CD14-positive monocyte (primary cell): Measurements from ENCODE around the gene SOAT1. TPM values are rescaled to one million over a fixed set of nuclear protein-coding genes. Genes with fewer than 3 reads are reported as not detected.

ENCODE experiments used
- DNase-seq, 3 donors: peaks; one replicate each; pipeline ENCODE4 v3.0.0-alpha.2; 2011 to 2022
- H2AFZ ChIP-seq: 2 replicates; pipeline ENCODE4 v1.6.0; 2012; ENCODE audit warnings: mild to moderate bottlenecking, low read depth, low read length, inconsistent platforms; ENCODE audit not compliant: insufficient read depth, poor library complexity, severe bottlenecking
- H3K27ac ChIP-seq, 2 donors: 1 replicate in 1 of 2; 2 replicates in 1 of 2; pipeline ENCODE4 v1.5.1; 2012 to 2013; ENCODE audit warnings: low read length in 2 of 2, control low read depth in 1 of 2, inconsistent platforms in 1 of 2, low read depth in 1 of 2, mild to moderate bottlenecking in 1 of 2
- H3K27me3 ChIP-seq, 2 donors: one replicate each; pipeline versions ENCODE4 v1.6.0 to v1.6.1; 2011 to 2013; ENCODE audit warnings: low read length in 2 of 2; ENCODE audit not compliant: control insufficient read depth in 2 of 2, insufficient read depth in 2 of 2
- H3K36me3 ChIP-seq, 2 donors: replicated peaks in 1 of 2; 1 replicate in 1 of 2; 2 replicates in 1 of 2; pipeline versions ENCODE4 v1.5.1 to v1.6.1; 2012 to 2013; ENCODE audit warnings: low read length in 2 of 2, control low read depth in 1 of 2, inconsistent platforms in 1 of 2, mild to moderate bottlenecking in 1 of 2; ENCODE audit not compliant: insufficient read depth in 2 of 2, control insufficient read depth in 1 of 2
- H3K4me1 ChIP-seq, 2 donors: 1 replicate in 1 of 2; 2 replicates in 1 of 2; pipeline versions ENCODE4 v1.5.1 to v1.6.1; 2012 to 2013; ENCODE audit warnings: low read length in 2 of 2, control low read depth in 1 of 2, inconsistent platforms in 1 of 2, mild to moderate bottlenecking in 1 of 2, moderate library complexity in 1 of 2; ENCODE audit not compliant: insufficient read depth in 2 of 2, control insufficient read depth in 1 of 2
- H3K4me2 ChIP-seq: replicated peaks from 2 replicates; pipeline ENCODE3; 2012; ENCODE audit warnings: low read length, moderate library complexity, mild to moderate bottlenecking; ENCODE audit not compliant: poor library complexity, severe bottlenecking; ENCODE audit errors: extremely low read depth
- H3K4me3 ChIP-seq, 3 experiments: fragments of 200-600 bp in 1 of 3; sonication (generic) in 1 of 3; replicated peaks in 1 of 3; 1 replicate in 2 of 3; 2 replicates in 1 of 3; pipeline ENCODE4 v1.5.1; 2011 to 2013; ENCODE audit warnings: low read length in 3 of 3, mild to moderate bottlenecking in 3 of 3, control low read depth in 2 of 3, low read depth in 2 of 3, inconsistent platforms in 1 of 3, moderate library complexity in 1 of 3
- H3K79me2 ChIP-seq: 2 replicates; pipeline ENCODE4 v1.6.0; 2012; ENCODE audit warnings: mild to moderate bottlenecking, control low read depth, inconsistent platforms, low read length, moderate library complexity; ENCODE audit not compliant: insufficient read depth
- H3K9ac ChIP-seq: 2 replicates; pipeline ENCODE4 v1.6.0; 2017; ENCODE audit warnings: low read length, mild to moderate bottlenecking; ENCODE audit not compliant: insufficient read depth, poor library complexity, severe bottlenecking
- H3K9me3 ChIP-seq, 2 donors: replicated peaks in 1 of 2; 1 replicate in 1 of 2; 2 replicates in 1 of 2; pipeline versions ENCODE4 v1.5.1 to v1.6.1; 2012 to 2013; ENCODE audit warnings: low read length in 2 of 2, control low read depth in 1 of 2; ENCODE audit not compliant: control insufficient read depth in 1 of 2, insufficient read depth in 1 of 2
- H4K20me1 ChIP-seq: 2 replicates; pipeline ENCODE4 v1.6.0; 2012; ENCODE audit warnings: mild to moderate bottlenecking, low read length, control low read depth, moderate library complexity; ENCODE audit not compliant: insufficient read depth
- H3K27ac Mint-ChIP-seq, 7 donors: one replicate each; pipeline ENCODE4 v1.8.0; 2020; ENCODE audit warnings: mild to moderate bottlenecking in 7 of 7, mixed read lengths in 7 of 7, moderate library complexity in 6 of 7, inconsistent platforms in 2 of 7
- H3K27me3 Mint-ChIP-seq, 3 donors: one replicate each; pipeline ENCODE4 v1.8.0; 2021 to 2022; ENCODE audit warnings: low read depth in 3 of 3, mild to moderate bottlenecking in 3 of 3, mixed read lengths in 3 of 3, moderate library complexity in 3 of 3, inconsistent platforms in 1 of 3
- H3K36me3 Mint-ChIP-seq, 2 donors: one replicate each; pipeline ENCODE4 v1.8.0; 2020; ENCODE audit warnings: mixed read lengths in 2 of 2, inconsistent platforms in 1 of 2, mild to moderate bottlenecking in 1 of 2
- H3K4me1 Mint-ChIP-seq: one replicate; pipeline ENCODE4 v1.8.0; 2020; ENCODE audit warnings: mild to moderate bottlenecking, mixed read lengths
- H3K4me3 Mint-ChIP-seq, 2 donors: one replicate each; pipeline ENCODE4 v1.8.0; 2020; ENCODE audit warnings: mild to moderate bottlenecking in 2 of 2, mixed read lengths in 2 of 2, moderate library complexity in 1 of 2
- H3K9me3 Mint-ChIP-seq, 7 donors: one replicate each; pipeline ENCODE4 v1.8.0; 2020 to 2022; ENCODE audit warnings: mixed read lengths in 7 of 7, mild to moderate bottlenecking in 6 of 7, moderate library complexity in 6 of 7, inconsistent platforms in 2 of 7
- WGBS: methylation state at CpG from one replicate; pipeline ENCODE4 v1.1.5; 2013; ENCODE audit warnings: missing lambda C conversion rate; ENCODE audit not compliant: insufficient coverage; 5-methylcytosine and 5-hydroxymethylcytosine counted together
- intact Hi-C, 2 donors: fragments of 100-400 bp; cut with micrococcal nuclease; formaldehyde crosslinking; loops; one replicate each; pipeline versions ENCODE4 v1.15.0 to v1.15.1; 2023
- polyA plus RNA-seq, 3 donors: library from polyadenylated mRNA; depleted of rRNA in 1 of 3; unstranded in 2 of 3; stranded (reverse) in 1 of 3; fragments of 300-500 nt in 2 of 3; fragments of >200 nt in 1 of 3; fragmentation: Illumina TruSeq in 2 of 3; gene quantifications; 1 replicate in 2 of 3; 2 replicates in 1 of 3; pipeline ENCODE4 v1.2.3, GENCODE V29; 2012 to 2021
- TF ChIP-seq, protein P1 (sequence below): fragments of 200-600 bp; IDR thresholded peaks from one replicate; pipeline ENCODE4 v1.8.0; 2022; ENCODE audit warnings: antibody characterized with exemption, mild to moderate bottlenecking

The SOAT1 gene
- polyA plus RNA-seq, 3 donors, result 15.8 to 158 (median 105) TPM

DNA sequence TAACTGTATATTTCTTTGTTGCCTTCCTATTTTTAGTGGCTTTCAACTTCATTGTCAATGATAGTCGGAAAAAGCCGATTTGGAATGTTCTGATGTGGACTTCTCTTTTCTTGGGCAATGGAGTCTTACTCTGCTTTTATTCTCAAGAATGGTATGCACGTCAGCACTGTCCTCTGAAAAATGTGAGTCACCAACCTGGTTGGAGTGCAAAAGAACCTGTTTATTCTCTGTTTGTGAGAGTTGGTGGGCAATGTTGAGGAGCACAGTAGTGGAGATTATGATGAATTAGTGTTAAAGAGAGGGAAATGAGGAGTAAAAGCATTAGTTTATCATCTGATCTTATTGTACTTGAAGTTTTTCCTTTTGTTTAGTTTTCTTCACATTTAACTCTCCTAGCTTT is 57.7 kb downstream of the SOAT1 start:
- Mint-ChIP-seq H3K27me3 (peaks cover 0 to 3% (median 0%) of the 10 kb centered on the region in 3 donors), H3K27ac (peak overlapping the region in 1 of 7 donors; percentile 61), H3K9me3 (no peaks in the 10 kb centered on the region), H3K36me3 (peaks cover 73 to 86% of the 10 kb centered on the region in 2 donors), H3K4me3 (no peak overlapping the region), H3K4me1 (peaks cover 15% of the 10 kb centered on the region)
- Histone ChIP-seq H3K4me3 (no peak overlapping the region), H3K9me3 (no peaks in the 10 kb centered on the region), H3K9ac (no peak overlapping the region), H3K4me1 (no peaks in the 10 kb centered on the region), H3K4me2 (no peak overlapping the region), H4K20me1 (no peaks in the 10 kb centered on the region), H3K27me3 (no peaks in the 10 kb centered on the region), H3K79me2 (no peaks in the 10 kb centered on the region), H2AFZ (no peak overlapping the region), H3K27ac (peak overlapping the region in 1 of 2 donors; percentile 21), H3K36me3 (peaks cover 77 to 96% of the 10 kb centered on the region in 2 donors)
- 100% methylated on average over 1 of the region's 3 CpGs for WGBS
- intact Hi-C loops, result no loop called here
- DNase-seq, result no peak
- TF ChIP-seq, protein P1, sequence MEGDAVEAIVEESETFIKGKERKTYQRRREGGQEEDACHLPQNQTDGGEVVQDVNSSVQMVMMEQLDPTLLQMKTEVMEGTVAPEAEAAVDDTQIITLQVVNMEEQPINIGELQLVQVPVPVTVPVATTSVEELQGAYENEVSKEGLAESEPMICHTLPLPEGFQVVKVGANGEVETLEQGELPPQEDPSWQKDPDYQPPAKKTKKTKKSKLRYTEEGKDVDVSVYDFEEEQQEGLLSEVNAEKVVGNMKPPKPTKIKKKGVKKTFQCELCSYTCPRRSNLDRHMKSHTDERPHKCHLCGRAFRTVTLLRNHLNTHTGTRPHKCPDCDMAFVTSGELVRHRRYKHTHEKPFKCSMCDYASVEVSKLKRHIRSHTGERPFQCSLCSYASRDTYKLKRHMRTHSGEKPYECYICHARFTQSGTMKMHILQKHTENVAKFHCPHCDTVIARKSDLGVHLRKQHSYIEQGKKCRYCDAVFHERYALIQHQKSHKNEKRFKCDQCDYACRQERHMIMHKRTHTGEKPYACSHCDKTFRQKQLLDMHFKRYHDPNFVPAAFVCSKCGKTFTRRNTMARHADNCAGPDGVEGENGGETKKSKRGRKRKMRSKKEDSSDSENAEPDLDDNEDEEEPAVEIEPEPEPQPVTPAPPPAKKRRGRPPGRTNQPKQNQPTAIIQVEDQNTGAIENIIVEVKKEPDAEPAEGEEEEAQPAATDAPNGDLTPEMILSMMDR, result no peak

DNA sequence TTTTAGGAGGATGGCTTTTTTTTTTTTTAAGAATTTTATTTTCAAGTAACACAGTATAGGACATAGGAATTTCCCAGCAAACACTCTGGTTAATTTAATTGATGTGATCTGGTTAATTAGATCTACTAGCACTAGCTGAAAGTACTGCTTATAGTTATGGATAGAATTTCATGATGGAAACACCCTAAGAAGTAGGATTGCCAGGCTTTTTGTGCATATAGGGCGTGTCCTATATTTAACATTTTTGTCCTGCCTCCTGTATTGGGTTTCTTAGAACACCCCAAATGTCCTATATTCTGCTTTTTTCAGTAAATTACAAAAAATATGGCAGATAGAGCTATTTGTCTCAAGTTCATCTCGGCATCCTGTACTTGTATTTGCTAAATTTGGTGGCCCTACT is 58.6 kb downstream of the SOAT1 start:
- no peaks in the 10 kb centered on the region for H3K4me1 ChIP-seq
- Mint-ChIP-seq H3K36me3 (peaks cover 76 to 82% of the 10 kb centered on the region in 2 donors), H3K4me3 (no peak overlapping the region), H3K27me3 (peaks cover 0 to 1% (median 0%) of the 10 kb centered on the region in 3 donors), H3K27ac (peak overlapping the region in 1 of 7 donors; percentile 14), H3K9me3 (no peaks in the 10 kb centered on the region), H3K4me1 (peaks cover 8% of the 10 kb centered on the region)
- no peaks in the 10 kb centered on the region for H3K79me2 ChIP-seq
- H4K20me1 ChIP-seq, result no peaks in the 10 kb centered on the region
- H3K36me3 ChIP-seq, result peaks cover 72 to 96% of the 10 kb centered on the region in 2 donors
- no peak overlapping the region for H2AFZ ChIP-seq
- H3K4me3 ChIP-seq, result no peak overlapping the region
- TF ChIP-seq, protein P1, result no peak
- H3K9ac ChIP-seq, result no peak overlapping the region
- no peaks in the 10 kb centered on the region for H3K27me3 ChIP-seq
- H3K27ac ChIP-seq, result no peak overlapping the region
- H3K9me3 ChIP-seq, result no peaks in the 10 kb centered on the region
- no peak for DNase-seq
- no peak overlapping the region for H3K4me2 ChIP-seq
- WGBS, result no CpG with 5 or more reads among the region's 2 CpGs
- intact Hi-C loops, result no loop called here
